Stimulated activated naive B cell treated with anti-CD40 and anti-IgM and Interleukin-4, amounts not matched to agents 10 μg/mL and 1 μg/mL and 100 μg/mL, for 72 hours (primary cell): ENCODE data around the gene NDFIP2.

Experiments used
- ATAC-seq, 2 donors: fragments of 150-1000 bp; cut with Tn5 transposase; replicated peaks; 2 replicates each; pipeline ENCODE4 v1.10.0; 2021; ENCODE audit warnings: moderate library complexity in 1 of 2
- DNase-seq: peaks from one replicate; pipeline ENCODE4 v3.0.0; 2021
- H3K27ac Mint-ChIP-seq: one replicate; pipeline ENCODE4 v1.8.0; 2022; ENCODE audit warnings: mild to moderate bottlenecking, mixed read lengths
- H3K27me3 Mint-ChIP-seq, 2 donors: one replicate each; pipeline ENCODE4 v1.8.0; 2022; ENCODE audit warnings: mixed read lengths in 2 of 2
- H3K36me3 Mint-ChIP-seq, 2 donors: one replicate each; pipeline ENCODE4 v1.8.0; 2022; ENCODE audit warnings: mixed read lengths in 2 of 2, mild to moderate bottlenecking in 1 of 2
- H3K4me1 Mint-ChIP-seq, 2 donors: one replicate each; pipeline ENCODE4 v1.8.0; 2022; ENCODE audit warnings: mixed read lengths in 2 of 2, mild to moderate bottlenecking in 1 of 2
- H3K4me3 Mint-ChIP-seq, 2 donors: one replicate each; pipeline ENCODE4 v1.8.0; 2022; ENCODE audit warnings: mild to moderate bottlenecking in 2 of 2, mixed read lengths in 2 of 2, moderate library complexity in 1 of 2
- H3K9me3 Mint-ChIP-seq, 2 donors: one replicate each; pipeline ENCODE4 v1.8.0; 2022; ENCODE audit warnings: mixed read lengths in 2 of 2, mild to moderate bottlenecking in 1 of 2

Gene NDFIP2

DNA sequence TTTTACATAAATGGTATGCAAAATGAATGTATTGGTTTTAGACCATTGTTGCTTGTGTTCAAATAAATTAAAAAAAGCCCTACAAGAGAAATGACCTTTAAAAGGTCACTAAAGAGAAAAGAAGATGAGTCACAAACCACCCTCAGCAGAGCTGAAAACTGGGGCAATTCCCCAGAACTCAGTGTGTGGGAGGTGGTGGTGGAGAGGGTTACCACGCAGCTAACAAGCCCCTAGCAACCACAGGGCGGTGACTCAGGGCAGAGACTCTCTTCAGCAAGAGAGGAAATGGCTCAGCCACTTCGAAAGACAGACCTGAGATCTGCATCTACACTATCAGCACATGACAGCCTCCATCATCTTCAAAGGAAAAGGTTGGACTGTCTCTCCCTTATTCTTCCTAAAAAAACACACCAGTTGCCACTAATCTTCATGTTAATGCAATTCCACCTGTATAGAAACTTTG is 29.4 kb upstream of the NDFIP2 start:
- Mint-ChIP-seq H3K27ac (peak overlapping the region; percentile 84), H3K36me3 (peaks cover 0 to 4% of the 10 kb centered on the region in 2 donors), H3K27me3 (peaks cover 16 to 18% of the 10 kb centered on the region in 2 donors), H3K4me3 (peak overlapping the region; percentile 58 to 64), H3K4me1 (peaks cover 26 to 54% of the 10 kb centered on the region in 2 donors), H3K9me3 (peaks cover 6% of the 10 kb centered on the region in 2 donors)
- ATAC-seq: peak; percentile 99 to 100
- peak; percentile 88 for DNase-seq

DNA sequence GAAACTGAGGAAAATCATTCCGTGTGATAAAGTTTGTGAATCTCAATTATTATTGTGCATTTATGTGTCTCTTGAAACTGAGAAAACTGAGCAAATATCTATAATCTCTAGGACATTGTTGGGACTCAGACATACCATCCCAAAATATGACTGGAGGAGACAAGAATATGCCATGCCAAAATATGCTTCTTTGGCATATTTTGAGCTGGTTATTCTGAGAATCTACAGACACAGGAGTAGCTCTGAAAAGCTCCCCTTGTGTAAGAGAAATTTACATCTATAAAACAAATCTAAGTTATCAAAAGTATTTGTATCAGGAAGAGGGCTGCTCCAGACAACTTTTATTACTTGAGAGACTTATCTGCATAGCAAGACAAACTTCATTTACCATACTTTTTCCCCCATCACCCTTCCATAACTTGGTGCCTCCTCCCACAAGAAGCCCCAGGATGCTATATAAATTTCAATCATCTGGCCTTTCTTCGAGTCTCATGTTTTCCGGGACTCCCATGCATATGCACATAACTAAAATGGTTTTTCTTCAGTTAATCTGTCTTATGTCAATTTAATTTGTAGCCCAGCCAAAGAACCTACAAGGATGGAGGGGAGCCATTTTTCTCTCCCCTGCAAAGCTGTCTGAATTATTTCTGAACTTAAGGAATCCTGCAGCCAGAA is 28.6 kb upstream of the NDFIP2 start:
- H3K36me3 Mint-ChIP-seq: peaks cover 0 to 4% of the 10 kb centered on the region in 2 donors
- no peak for ATAC-seq
- H3K4me1 Mint-ChIP-seq: peaks cover 26 to 54% of the 10 kb centered on the region in 2 donors
- no peak overlapping the region for H3K4me3 Mint-ChIP-seq
- DNase-seq: no peak
- peak overlapping the region; percentile 84 for H3K27ac Mint-ChIP-seq
- H3K9me3 Mint-ChIP-seq: peaks cover 6% of the 10 kb centered on the region in 2 donors
- H3K27me3 Mint-ChIP-seq: peaks cover 16% of the 10 kb centered on the region in 2 donors

DNA sequence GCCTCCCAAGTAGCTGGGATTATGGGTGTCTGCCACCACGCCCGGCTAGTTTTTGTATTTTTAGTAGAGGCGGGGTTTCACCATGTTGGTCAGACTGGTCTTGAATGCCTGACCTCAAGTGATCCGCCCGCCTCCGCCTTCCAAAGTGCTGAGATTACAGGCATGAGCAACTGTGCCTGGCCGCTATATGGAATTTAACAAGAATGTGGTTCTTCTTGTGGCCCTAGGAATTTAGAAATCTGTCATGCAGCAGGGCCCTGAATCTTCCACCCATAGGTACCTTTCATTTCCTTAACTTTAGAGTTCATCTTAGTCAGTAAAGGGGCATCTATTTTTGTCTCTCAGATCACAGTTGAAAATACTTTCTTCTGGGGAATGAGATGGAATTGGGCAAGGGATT is 25.6 kb upstream of the NDFIP2 start:
- H3K27me3 Mint-ChIP-seq: peaks cover 16 to 24% of the 10 kb centered on the region in 2 donors
- H3K4me3 Mint-ChIP-seq: no peak overlapping the region
- ATAC-seq (no peak), DNase-seq (no peak)
- H3K36me3 Mint-ChIP-seq: no peaks in the 10 kb centered on the region
- H3K27ac Mint-ChIP-seq: no peak overlapping the region
- peaks cover 13 to 36% of the 10 kb centered on the region in 2 donors for H3K4me1 Mint-ChIP-seq
- H3K9me3 Mint-ChIP-seq: no peaks in the 10 kb centered on the region

DNA sequence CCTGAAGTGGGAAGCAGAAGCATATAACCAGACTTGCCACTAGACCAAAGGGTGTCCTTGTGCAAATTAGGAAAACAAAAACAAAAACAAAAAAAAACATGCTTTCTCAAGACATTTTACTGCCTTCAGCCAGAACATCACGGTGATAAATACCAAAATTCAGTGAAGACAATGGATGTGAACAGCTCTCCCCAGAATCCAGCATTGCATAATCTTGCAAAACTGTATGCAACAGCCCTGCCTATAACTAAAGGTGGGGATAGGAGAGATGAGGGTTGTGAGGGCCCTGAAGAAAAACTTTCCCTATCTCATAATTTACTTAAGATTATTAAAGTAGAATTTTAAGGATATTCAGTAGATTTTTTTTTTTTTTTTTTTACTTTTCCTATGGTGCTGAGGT is 24.9 kb upstream of the NDFIP2 start:
- H3K27me3 Mint-ChIP-seq: peaks cover 16 to 24% of the 10 kb centered on the region in 2 donors
- ATAC-seq: no peak
- no peak overlapping the region for H3K27ac Mint-ChIP-seq
- DNase-seq: no peak
- H3K9me3 Mint-ChIP-seq: no peaks in the 10 kb centered on the region
- H3K36me3 Mint-ChIP-seq: no peaks in the 10 kb centered on the region
- H3K4me3 Mint-ChIP-seq: no peak overlapping the region
- peaks cover 11 to 36% of the 10 kb centered on the region in 2 donors for H3K4me1 Mint-ChIP-seq

DNA sequence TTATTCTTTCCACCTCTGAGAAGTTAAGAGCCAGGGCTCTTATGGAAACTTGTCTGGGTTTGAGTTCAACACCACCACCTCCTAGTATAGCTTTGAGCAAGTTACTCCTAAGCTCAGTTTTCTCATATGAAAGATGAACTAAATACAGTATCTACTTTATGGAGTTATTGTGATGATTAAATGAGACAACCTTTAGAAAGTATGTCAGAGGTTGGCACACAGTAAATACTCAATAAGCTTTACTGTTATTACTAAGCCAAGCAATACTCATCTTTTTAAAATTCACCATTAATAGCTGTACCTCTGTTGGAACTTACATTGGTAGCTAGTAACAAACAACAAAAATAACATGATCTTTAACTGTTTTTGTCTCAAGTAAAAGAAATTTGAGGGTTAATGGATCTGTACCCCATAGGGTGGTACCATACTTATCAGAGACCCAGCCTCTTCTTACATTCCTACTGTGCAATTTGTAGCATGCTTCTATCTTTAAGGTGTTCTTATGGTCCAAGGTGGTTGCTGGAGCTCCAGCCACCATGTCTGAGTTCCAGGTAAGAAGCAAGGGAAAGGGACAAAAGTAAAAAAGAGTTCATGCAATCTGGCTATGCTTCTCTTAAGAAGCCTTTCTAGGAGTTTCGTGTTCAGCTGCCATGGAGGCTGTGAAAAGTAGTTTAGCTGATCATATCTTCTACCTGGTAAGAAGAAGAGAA is 24.1 kb upstream of the NDFIP2 start:
- no peak for DNase-seq
- Mint-ChIP-seq H3K4me1 (peaks cover 6 to 29% of the 10 kb centered on the region in 2 donors), H3K36me3 (no peaks in the 10 kb centered on the region), H3K9me3 (no peaks in the 10 kb centered on the region), H3K4me3 (no peak overlapping the region), H3K27ac (no peak overlapping the region), H3K27me3 (peaks cover 19 to 27% of the 10 kb centered on the region in 2 donors)
- no peak for ATAC-seq

DNA sequence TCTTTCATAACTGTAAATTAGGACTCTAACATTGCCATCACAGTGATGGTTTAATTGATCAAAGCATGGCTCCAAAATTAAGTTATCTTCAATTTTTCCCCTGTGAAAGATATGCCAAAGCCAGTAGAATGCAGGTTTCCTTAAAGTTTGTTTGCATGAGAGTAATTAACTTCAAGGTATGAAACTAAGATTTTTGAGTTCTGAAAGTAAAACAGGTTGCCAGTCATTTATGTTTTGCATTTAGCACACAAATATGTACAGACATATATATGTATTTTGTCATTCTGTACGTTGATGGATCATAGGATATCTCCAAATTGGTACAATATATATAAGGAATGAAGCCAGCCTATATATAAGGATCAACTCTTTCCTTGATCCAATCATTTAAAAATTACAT is 23.6 kb upstream of the NDFIP2 start:
- H3K27ac Mint-ChIP-seq: no peak overlapping the region
- ATAC-seq: no peak

DNA sequence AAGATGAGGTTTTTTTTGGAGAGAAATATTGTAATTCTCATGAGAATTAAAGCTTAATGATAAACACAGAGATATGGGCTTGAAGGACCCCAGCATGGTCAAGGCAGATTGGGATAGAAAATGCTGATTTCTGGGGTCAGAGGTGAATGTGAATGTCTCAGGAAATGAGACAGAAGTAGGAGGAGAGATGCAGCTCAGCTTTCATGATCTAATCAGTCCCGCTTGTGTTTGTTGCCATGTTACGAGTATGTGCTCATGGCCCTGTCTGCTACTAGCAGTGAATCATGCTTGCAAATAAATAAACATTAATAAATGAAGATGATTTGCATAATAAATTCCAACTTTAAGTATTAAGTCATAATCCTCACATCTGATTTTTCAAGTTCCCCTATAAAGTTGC is 23.0 kb upstream of the NDFIP2 start:
- Mint-ChIP-seq H3K9me3 (no peaks in the 10 kb centered on the region), H3K4me3 (no peak overlapping the region), H3K36me3 (no peaks in the 10 kb centered on the region), H3K27ac (no peak overlapping the region), H3K4me1 (peaks cover 2 to 17% of the 10 kb centered on the region in 2 donors), H3K27me3 (peaks cover 21 to 27% of the 10 kb centered on the region in 2 donors)
- ATAC-seq (no peak), DNase-seq (no peak)

More for the DNA sequence above, 23.6 kb upstream of the NDFIP2 start:
- H3K4me1 Mint-ChIP-seq: peaks cover 4 to 23% of the 10 kb centered on the region in 2 donors
- H3K36me3 Mint-ChIP-seq: no peaks in the 10 kb centered on the region
- H3K9me3 Mint-ChIP-seq: no peaks in the 10 kb centered on the region
- H3K4me3 Mint-ChIP-seq: no peak overlapping the region
- H3K27me3 Mint-ChIP-seq: peaks cover 21 to 27% of the 10 kb centered on the region in 2 donors
- no peak for DNase-seq

DNA sequence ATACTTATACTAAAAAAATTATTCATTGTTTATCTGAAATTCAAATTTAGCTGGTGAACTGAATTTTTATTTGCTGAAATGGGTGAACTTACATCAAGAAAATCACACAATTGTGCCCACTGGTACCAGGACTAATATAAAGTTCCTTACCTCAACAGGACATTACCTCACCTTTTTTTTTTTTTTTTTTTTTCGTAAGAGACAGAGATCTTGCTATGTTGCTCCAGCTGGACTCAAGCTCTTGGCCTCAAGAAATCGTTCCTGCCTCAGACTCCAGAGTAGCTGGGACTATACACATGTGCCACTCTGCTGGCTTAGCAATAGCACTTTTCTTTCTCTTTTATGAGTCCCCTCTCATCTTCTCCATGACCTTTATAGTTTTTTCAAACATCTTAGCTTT is 22.5 kb upstream of the NDFIP2 start:
- Mint-ChIP-seq H3K4me1 (peaks cover 3 to 16% of the 10 kb centered on the region in 2 donors), H3K27ac (peak overlapping the region; percentile 57), H3K4me3 (no peak overlapping the region), H3K27me3 (peaks cover 20 to 23% of the 10 kb centered on the region in 2 donors), H3K9me3 (no peaks in the 10 kb centered on the region), H3K36me3 (no peaks in the 10 kb centered on the region)
- DNase-seq (no peak), ATAC-seq (no peak)

DNA sequence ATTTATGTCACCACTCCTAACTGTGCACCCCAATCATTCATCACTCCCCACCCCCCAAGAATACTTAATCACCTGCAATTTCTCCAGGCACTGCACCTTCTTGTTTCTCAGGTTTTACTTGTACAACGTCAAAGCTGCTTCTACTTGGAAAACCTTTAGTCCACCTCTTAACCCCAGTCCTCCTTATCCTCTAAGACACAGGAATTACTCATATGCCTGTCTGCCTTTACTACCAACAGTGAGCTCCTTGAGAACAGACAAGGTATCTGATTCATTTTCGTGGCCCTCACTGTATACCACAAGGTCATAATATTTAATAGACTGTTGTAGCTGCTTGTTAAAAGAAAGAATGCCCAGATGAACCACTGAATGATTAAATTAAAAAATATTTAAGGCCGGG is 21.0 kb upstream of the NDFIP2 start:
- Mint-ChIP-seq H3K4me1 (peaks cover 4 to 16% of the 10 kb centered on the region in 2 donors), H3K4me3 (no peak overlapping the region), H3K27ac (no peak overlapping the region), H3K27me3 (peaks cover 14% of the 10 kb centered on the region in 2 donors), H3K9me3 (no peaks in the 10 kb centered on the region), H3K36me3 (no peaks in the 10 kb centered on the region)
- DNase-seq: no peak
- ATAC-seq: no peak

DNA sequence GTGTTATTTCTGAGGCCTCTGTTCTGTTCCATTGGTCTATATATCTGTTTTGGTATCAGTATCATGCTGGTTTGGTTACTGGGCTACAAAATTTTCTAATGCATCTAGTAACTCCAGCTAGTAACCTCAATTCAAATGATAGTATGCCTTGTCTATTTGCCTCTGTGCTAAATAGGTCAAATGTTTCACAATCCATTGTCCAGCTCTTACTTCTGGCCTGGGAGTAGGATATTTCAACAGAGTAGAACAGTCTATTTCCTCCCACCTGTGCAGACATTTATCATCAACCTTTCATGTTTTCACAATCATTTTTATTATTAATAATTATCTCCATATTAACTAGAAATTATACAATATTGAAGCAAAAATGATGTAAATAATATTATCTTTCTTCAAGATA is 18.1 kb upstream of the NDFIP2 start:
- ATAC-seq (no peak), DNase-seq (no peak)
- Mint-ChIP-seq H3K4me3 (no peak overlapping the region), H3K27ac (no peak overlapping the region), H3K9me3 (no peaks in the 10 kb centered on the region), H3K4me1 (peaks cover 2 to 7% of the 10 kb centered on the region in 2 donors), H3K27me3 (peaks cover 14 to 16% of the 10 kb centered on the region in 2 donors), H3K36me3 (peaks cover 0 to 2% of the 10 kb centered on the region in 2 donors)

DNA sequence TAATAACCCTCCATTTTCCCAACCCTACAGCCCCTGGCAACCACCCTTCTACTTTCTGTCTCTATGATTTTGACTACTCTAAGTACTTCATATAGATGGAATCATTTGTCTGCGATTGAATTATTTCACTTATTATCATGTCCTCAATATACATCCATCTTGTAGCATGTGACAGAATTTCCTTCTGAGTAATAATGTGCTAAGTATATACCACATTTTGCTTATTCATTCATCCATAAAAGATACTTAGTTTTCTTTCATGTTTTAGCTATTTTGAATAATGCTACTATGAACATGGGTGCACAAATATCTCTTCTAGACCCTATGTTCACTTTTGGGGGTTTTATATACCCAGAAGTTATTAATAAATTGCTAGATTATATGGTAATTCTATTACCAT is 17.4 kb upstream of the NDFIP2 start:
- no peak overlapping the region for H3K4me3 Mint-ChIP-seq
- H3K9me3 Mint-ChIP-seq: no peaks in the 10 kb centered on the region
- H3K4me1 Mint-ChIP-seq: peaks cover 2 to 10% of the 10 kb centered on the region in 2 donors
- ATAC-seq (peak in 1 of 2 donors; percentile 22), DNase-seq (no peak)
- H3K27me3 Mint-ChIP-seq: peaks cover 15 to 16% of the 10 kb centered on the region in 2 donors
- no peak overlapping the region for H3K27ac Mint-ChIP-seq
- H3K36me3 Mint-ChIP-seq: peaks cover 0 to 2% of the 10 kb centered on the region in 2 donors

DNA sequence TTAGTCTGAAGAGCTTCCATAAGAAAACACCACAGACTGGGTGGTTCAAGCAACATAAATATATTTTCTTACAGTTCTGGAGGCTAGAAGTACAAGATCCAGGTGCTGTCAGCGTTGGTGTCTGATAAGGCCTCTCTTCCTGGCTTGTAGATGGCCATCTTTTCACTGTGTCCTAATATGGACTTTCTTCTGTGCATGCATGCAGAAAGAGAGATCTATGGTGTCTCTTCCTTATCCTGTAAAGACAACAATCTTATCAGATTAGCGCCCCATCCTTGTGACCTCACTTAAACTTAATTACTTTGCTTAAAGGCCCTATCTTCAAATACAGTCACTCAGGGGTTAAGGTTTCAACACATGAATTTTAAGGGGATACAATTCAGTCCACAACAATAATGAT is 14.1 kb upstream of the NDFIP2 start:
- Mint-ChIP-seq H3K27me3 (peaks cover 16 to 25% of the 10 kb centered on the region in 2 donors), H3K27ac (no peak overlapping the region), H3K4me3 (no peak overlapping the region), H3K4me1 (peaks cover 6 to 10% of the 10 kb centered on the region in 2 donors), H3K9me3 (no peaks in the 10 kb centered on the region), H3K36me3 (peaks cover 0 to 2% of the 10 kb centered on the region in 2 donors)
- ATAC-seq (no peak), DNase-seq (no peak)

DNA sequence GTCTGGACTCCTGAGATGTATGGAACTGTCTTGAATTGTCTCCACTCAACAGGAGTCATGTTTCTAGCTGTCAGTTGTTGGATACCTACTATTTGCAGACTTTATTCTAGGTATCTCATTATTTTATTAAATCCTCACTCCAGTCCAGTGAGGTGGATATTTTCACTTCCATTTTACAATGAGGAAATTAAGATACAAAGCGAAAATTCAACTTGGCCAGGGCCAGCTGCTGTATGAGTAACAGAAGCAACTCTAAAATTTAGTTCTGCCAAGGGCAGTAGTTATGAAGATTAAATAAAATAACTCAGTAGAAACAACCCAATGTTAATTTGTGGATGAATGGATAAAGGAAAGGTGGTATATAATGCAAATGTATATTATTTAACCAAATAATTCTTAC is 12.6 kb upstream of the NDFIP2 start:
- H3K4me1 Mint-ChIP-seq: peaks cover 5 to 10% of the 10 kb centered on the region in 2 donors
- H3K36me3 Mint-ChIP-seq: peaks cover 0 to 2% of the 10 kb centered on the region in 2 donors
- H3K27ac Mint-ChIP-seq: no peak overlapping the region
- ATAC-seq (peak; percentile 49 to 51), DNase-seq (no peak)
- no peak overlapping the region for H3K4me3 Mint-ChIP-seq
- H3K9me3 Mint-ChIP-seq: no peaks in the 10 kb centered on the region
- peaks cover 21 to 24% of the 10 kb centered on the region in 2 donors for H3K27me3 Mint-ChIP-seq

DNA sequence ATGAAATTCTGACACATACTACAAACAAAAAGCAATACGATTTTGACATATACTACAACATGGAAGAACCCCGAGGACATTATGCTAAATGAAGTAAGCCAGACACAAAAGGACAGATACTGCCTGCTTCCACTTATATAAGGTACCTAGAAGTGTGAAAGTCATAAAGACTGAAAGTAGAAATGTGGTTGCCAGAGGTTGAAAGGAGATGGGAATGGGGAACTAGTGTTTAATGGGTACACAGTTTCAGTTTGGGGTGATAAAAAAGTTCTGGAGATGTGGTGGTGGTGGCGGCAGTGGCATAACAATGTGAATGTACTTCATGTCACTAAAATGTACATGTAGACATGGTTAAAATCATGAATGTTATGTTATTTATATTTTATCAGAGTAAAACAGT is 12.1 kb upstream of the NDFIP2 start:
- DNase-seq (no peak), ATAC-seq (peak; percentile 92 to 96)
- no peaks in the 10 kb centered on the region for H3K9me3 Mint-ChIP-seq
- no peak overlapping the region for H3K4me3 Mint-ChIP-seq
- H3K27me3 Mint-ChIP-seq: peaks cover 22 to 24% of the 10 kb centered on the region in 2 donors
- no peak overlapping the region for H3K27ac Mint-ChIP-seq
- peaks cover 3 to 10% of the 10 kb centered on the region in 2 donors for H3K4me1 Mint-ChIP-seq
- H3K36me3 Mint-ChIP-seq: peaks cover 0 to 2% of the 10 kb centered on the region in 2 donors

DNA sequence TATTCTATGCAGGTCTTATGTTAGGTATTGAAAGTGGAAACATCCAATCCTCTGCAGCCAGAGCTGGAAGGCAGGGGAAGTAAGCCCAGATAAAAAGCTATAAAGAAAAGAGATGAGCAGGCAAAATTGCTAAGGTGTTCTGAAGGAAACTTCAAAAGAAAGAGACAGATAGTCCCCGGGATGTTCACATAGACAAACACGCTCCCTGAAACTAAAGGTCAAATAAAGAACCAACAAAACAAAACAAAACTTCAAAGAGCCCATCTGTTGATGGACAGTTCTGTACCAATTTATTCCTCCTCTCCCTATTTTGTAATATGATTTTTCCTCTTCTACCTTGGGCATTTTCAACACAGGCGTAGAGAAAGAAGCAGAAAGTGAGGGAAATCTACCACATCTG is 11.3 kb upstream of the NDFIP2 start:
- no peak for DNase-seq
- H3K27ac Mint-ChIP-seq: no peak overlapping the region
- H3K27me3 Mint-ChIP-seq: peaks cover 30% of the 10 kb centered on the region in 2 donors
- peaks cover 2 to 3% of the 10 kb centered on the region in 2 donors for H3K36me3 Mint-ChIP-seq
- peaks cover 3% of the 10 kb centered on the region in 2 donors for H3K9me3 Mint-ChIP-seq
- no peak overlapping the region for H3K4me3 Mint-ChIP-seq
- peaks cover 3 to 10% of the 10 kb centered on the region in 2 donors for H3K4me1 Mint-ChIP-seq
- ATAC-seq: no peak
